Suppressor macrophage (primary cell): Measurements from ENCODE around the gene NR4A3.
"Not testable (repeated sequence)": the region's sequence is repeated elsewhere in the genome, so short reads cannot be mapped to it uniquely, and the experiment has no call there.

Experiments
- DNase-seq, 4 experiments: peaks; one replicate each; pipeline ENCODE4 v3.0.0-alpha.2; 2020 to 2022

NR4A3 gene

GRCh38 chr9:99834474-99834873 lies 12.8 kb downstream of the NR4A3 start:
- no peak for DNase-seq

- DNase-seq, result no peak
These were observed 13.5 kb downstream of the NR4A3 start for GRCh38 chr9:99835142-99835541.

- DNase-seq, result no peak
These were observed 13.9 kb downstream of the NR4A3 start for GRCh38 chr9:99835581-99835980.

- DNase-seq, result no peak
These were observed 18.4 kb downstream of the NR4A3 start for GRCh38 chr9:99840072-99840471.

- DNase-seq, result no peak
These were observed 23.4 kb downstream of the NR4A3 start for GRCh38 chr9:99845063-99845462.

GRCh38 chr9:99848447-99848846 lies 26.8 kb downstream of the NR4A3 start:
- no peak for DNase-seq

GRCh38 chr9:99850736-99851499 lies 29.2 kb downstream of the NR4A3 start:
- DNase-seq, result no peak

- DNase-seq, result no peak
These were observed 29.8 kb downstream of the NR4A3 start for GRCh38 chr9:99851500-99851822.

- no peak for DNase-seq
These were observed 30.9 kb downstream of the NR4A3 start for GRCh38 chr9:99852617-99853016.

GRCh38 chr9:99855467-99856176 lies 33.9 kb downstream of the NR4A3 start:
- no peak for DNase-seq

- DNase-seq, result not testable (repeated sequence)
These were observed 35.9 kb downstream of the NR4A3 start for GRCh38 chr9:99857576-99857975.

- no peak for DNase-seq
These were observed 36.4 kb downstream of the NR4A3 start for GRCh38 chr9:99858087-99858486.

GRCh38 chr9:99859243-99859980 lies 37.7 kb downstream of the NR4A3 start:
- no peak for DNase-seq

- DNase-seq, result no peak
These were observed 38.6 kb downstream of the NR4A3 start for GRCh38 chr9:99860266-99860665.

- DNase-seq, result no peak
These were observed 42.3 kb downstream of the NR4A3 start for GRCh38 chr9:99863955-99864354.

- peak in 2 of 4 experiments; percentile 12 to 43 for DNase-seq
These were observed 44.7 kb downstream of the NR4A3 start for GRCh38 chr9:99866398-99866797.

GRCh38 chr9:99867536-99867935 lies 45.9 kb downstream of the NR4A3 start:
- DNase-seq, result peak in 1 of 4 experiments; percentile 12

GRCh38 chr9:99867968-99868367 lies 46.3 kb downstream of the NR4A3 start:
- DNase-seq, result no peak

- DNase-seq, result peak in 3 of 4 experiments; percentile 16 to 43 (median 17)
These were observed 47.2 kb downstream of the NR4A3 start for GRCh38 chr9:99868845-99869244.

- no peak for DNase-seq
These were observed 48.4 kb downstream of the NR4A3 start for GRCh38 chr9:99870126-99870525.

- DNase-seq, result no peak
These were observed 51.8 kb downstream of the NR4A3 start for GRCh38 chr9:99873531-99873930.

GRCh38 chr9:99873943-99874584 lies 52.4 kb downstream of the NR4A3 start:
- DNase-seq, result no peak

- DNase-seq, result peak in 2 of 4 experiments; percentile 25 to 32
These were observed 54.5 kb downstream of the NR4A3 start for GRCh38 chr9:99876190-99876589.
